ENCODE data around the gene MRFAP1L1. TPM values are rescaled to one million over a fixed set of nuclear protein-coding genes. Genes with fewer than 3 reads are reported as not detected.

The MRFAP1L1 gene
- total and polyA plus RNA-seq, 2 donors from 2014 or later: 57.1 to 69.1 TPM

GRCh38 chr4:6699388-6699787 lies 10.3 kb downstream of the MRFAP1L1 start:
- Histone ChIP-seq H3K27me3 (ENCODE audit: control insufficient read depth, insufficient read depth, low read length) (no peaks in the 10 kb centered on the region), H3K27ac (ENCODE audit: low read depth in 2 of 2, low read length in 2 of 2) (no peak overlapping the region), H3K9me3 (ENCODE audit: control insufficient read depth in 2 of 3, insufficient read depth in 1 of 3, low read length in 3 of 3) (no peaks in the 10 kb centered on the region), H3K9ac (ENCODE audit: low read length in 3 of 3) (no peak overlapping the region), H3K4me1 (ENCODE audit: control insufficient read depth in 2 of 3, insufficient read depth in 2 of 3, low read depth in 1 of 3, low read length in 3 of 3) (peaks cover 0 to 3% (median 0%) of the 10 kb centered on the region in 3 donors), H3K36me3 (ENCODE audit: control insufficient read depth in 2 of 3, insufficient read depth in 3 of 3, low read length in 3 of 3) (peaks cover 5 to 7% (median 5%) of the 10 kb centered on the region in 3 donors), H3K4me3 (ENCODE audit: low read length in 3 of 3) (no peak overlapping the region)
- intact Hi-C loops (cut with DNase I): no loop called here
- DNase-seq (no peak), FAIRE-seq (no peak)
- TF ChIP-seq, protein P1, sequence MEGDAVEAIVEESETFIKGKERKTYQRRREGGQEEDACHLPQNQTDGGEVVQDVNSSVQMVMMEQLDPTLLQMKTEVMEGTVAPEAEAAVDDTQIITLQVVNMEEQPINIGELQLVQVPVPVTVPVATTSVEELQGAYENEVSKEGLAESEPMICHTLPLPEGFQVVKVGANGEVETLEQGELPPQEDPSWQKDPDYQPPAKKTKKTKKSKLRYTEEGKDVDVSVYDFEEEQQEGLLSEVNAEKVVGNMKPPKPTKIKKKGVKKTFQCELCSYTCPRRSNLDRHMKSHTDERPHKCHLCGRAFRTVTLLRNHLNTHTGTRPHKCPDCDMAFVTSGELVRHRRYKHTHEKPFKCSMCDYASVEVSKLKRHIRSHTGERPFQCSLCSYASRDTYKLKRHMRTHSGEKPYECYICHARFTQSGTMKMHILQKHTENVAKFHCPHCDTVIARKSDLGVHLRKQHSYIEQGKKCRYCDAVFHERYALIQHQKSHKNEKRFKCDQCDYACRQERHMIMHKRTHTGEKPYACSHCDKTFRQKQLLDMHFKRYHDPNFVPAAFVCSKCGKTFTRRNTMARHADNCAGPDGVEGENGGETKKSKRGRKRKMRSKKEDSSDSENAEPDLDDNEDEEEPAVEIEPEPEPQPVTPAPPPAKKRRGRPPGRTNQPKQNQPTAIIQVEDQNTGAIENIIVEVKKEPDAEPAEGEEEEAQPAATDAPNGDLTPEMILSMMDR (IDR thresholded peaks at IDR 0.05; ENCODE audit: borderline replicate concordance, extremely low read depth, insufficient read depth): no peak

- Histone ChIP-seq H3K27me3 (ENCODE audit: control insufficient read depth, insufficient read depth, low read length) (no peaks in the 10 kb centered on the region), H3K36me3 (ENCODE audit: control insufficient read depth in 2 of 3, insufficient read depth in 3 of 3, low read length in 3 of 3) (no peaks in the 10 kb centered on the region), H3K9me3 (ENCODE audit: control insufficient read depth in 2 of 3, insufficient read depth in 1 of 3, low read length in 3 of 3) (no peaks in the 10 kb centered on the region), H3K9ac (ENCODE audit: low read length in 3 of 3) (no peak overlapping the region), H3K27ac (ENCODE audit: low read depth in 2 of 2, low read length in 2 of 2) (no peak overlapping the region), H3K4me1 (ENCODE audit: control insufficient read depth in 2 of 3, insufficient read depth in 2 of 3, low read depth in 1 of 3, low read length in 3 of 3) (no peaks in the 10 kb centered on the region), H3K4me3 (ENCODE audit: low read length in 3 of 3) (no peak overlapping the region)
- DNase-seq (no peak), FAIRE-seq (no peak)
- intact Hi-C loops (cut with DNase I): no loop called here
- TF ChIP-seq, protein P1 (IDR thresholded peaks at IDR 0.05; ENCODE audit: borderline replicate concordance, extremely low read depth, insufficient read depth): no peak
Observed at GRCh38 chr4:6697131-6697530, 12.5 kb downstream of the MRFAP1L1 start.

DNA sequence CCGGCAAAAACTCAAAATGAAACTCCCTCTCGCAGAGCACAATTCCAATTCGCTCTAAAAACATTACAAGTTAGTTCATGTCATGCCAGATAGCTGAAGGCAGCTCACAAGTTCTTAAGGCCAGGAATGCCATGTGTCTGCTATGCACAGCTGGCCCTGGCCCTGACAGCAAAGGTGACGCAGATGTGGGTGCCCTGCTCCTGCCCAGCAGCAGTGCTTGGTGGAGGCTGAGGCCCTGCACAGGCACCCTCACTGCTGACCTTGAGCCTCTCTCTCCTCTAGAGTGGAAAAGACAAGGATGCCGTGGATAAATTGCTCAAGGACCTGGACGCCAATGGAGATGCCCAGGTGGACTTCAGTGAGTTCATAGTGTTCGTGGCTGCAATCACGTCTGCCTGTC lies 13.1 kb downstream of the MRFAP1L1 start:
- TF ChIP-seq, protein P1 (IDR thresholded peaks at IDR 0.05; ENCODE audit: borderline replicate concordance, extremely low read depth, insufficient read depth): no peak
- H3K27ac ChIP-seq (ENCODE audit: low read depth in 2 of 2, low read length in 2 of 2): no peak overlapping the region

More for the DNA sequence above, 13.1 kb downstream of the MRFAP1L1 start:
- no peak for FAIRE-seq
- H3K9ac ChIP-seq (ENCODE audit: low read length in 3 of 3): no peak overlapping the region
- H3K27me3 ChIP-seq (ENCODE audit: control insufficient read depth, insufficient read depth, low read length): no peaks in the 10 kb centered on the region
- no peaks in the 10 kb centered on the region for H3K9me3 ChIP-seq (ENCODE audit: control insufficient read depth in 2 of 3, insufficient read depth in 1 of 3, low read length in 3 of 3)
- H3K36me3 ChIP-seq (ENCODE audit: control insufficient read depth in 2 of 3, insufficient read depth in 3 of 3, low read length in 3 of 3): no peaks in the 10 kb centered on the region
- no peak overlapping the region for H3K4me3 ChIP-seq (ENCODE audit: low read length in 3 of 3)
- H3K4me1 ChIP-seq (ENCODE audit: control insufficient read depth in 2 of 3, insufficient read depth in 2 of 3, low read depth in 1 of 3, low read length in 3 of 3): no peaks in the 10 kb centered on the region
- no peak for DNase-seq
- intact Hi-C loops (cut with DNase I): no loop called here

Measured in kidney (tissue), 14 donors.